ENCODE measurements around the gene PLOD3. TPM values are rescaled to one million over a fixed set of nuclear protein-coding genes. Genes with fewer than 3 reads are reported as not detected.

The PLOD3 gene
- total and polyA plus RNA-seq, 2 donors (not counting 1 experiment from before 2014, with no cell fraction given) = 40.1 to 47.5 TPM

- 1% methylated on average over 10 of the region's 19 CpGs for WGBS (ENCODE audit: insufficient coverage)
- H3K27ac Mint-ChIP-seq = no peak overlapping the region
- Histone ChIP-seq H3K4me1 (ENCODE audit: control insufficient read depth in 2 of 2, insufficient read depth in 2 of 2, low read length in 2 of 2) (peaks cover 68 to 82% of the 10 kb centered on the region in 2 donors), H3K9me3 (ENCODE audit: control extremely low read depth in 1 of 3, control insufficient read depth in 2 of 3, insufficient read depth in 1 of 3, low read length in 2 of 3) (peaks cover 0 to 49% (median 3%) of the 10 kb centered on the region in 3 donors), H3K4me2 (replicated peaks; ENCODE audit: low read depth, low read length, poor library complexity, severe bottlenecking) (no peak overlapping the region), H3K79me2 (ENCODE audit: control insufficient read depth, insufficient read depth, low read length) (no peaks in the 10 kb centered on the region), H2AFZ (ENCODE audit: insufficient read depth, low read depth, low read length, poor library complexity, severe bottlenecking) (no peak overlapping the region), H3K4me3 (ENCODE audit: control extremely low read depth in 1 of 5, extremely low read depth in 1 of 5, insufficient read depth in 1 of 5, low read depth in 2 of 5, low read length in 4 of 5) (no peak overlapping the region), H3K27ac (ENCODE audit: low read length in 2 of 2) (no peak overlapping the region), H3K27me3 (replicated peaks in 1 of 4; ENCODE audit: control extremely low read depth in 1 of 4, control insufficient read depth in 3 of 4, insufficient read depth in 4 of 4, low read length in 3 of 4) (peaks cover 0 to 93% (median 68%) of the 10 kb centered on the region in 4 experiments), H3K36me3 (replicated peaks in 1 of 2; ENCODE audit: control extremely low read depth in 1 of 2, control insufficient read depth in 1 of 2, extremely low read depth in 1 of 2, insufficient read depth in 2 of 2, low read length in 1 of 2) (no peaks in the 10 kb centered on the region), H3K9ac (ENCODE audit: low read length) (no peak overlapping the region), H4K20me1 (ENCODE audit: control insufficient read depth, insufficient read depth, low read length, poor library complexity, severe bottlenecking) (peaks cover 26% of the 10 kb centered on the region)
- no peaks in the 10 kb centered on the region for H3K9me3 Mint-ChIP-seq (ENCODE audit: insufficient read depth)
- ChIA-PET CTCF (interaction anchor here (1.6 kb wide), 1 partner anchor 23 kb away, joined by 7 read pairs; no protein-coding TSS in a partner anchor), POLR2A (no interaction called here)
- TF ChIP-seq, protein P1, sequence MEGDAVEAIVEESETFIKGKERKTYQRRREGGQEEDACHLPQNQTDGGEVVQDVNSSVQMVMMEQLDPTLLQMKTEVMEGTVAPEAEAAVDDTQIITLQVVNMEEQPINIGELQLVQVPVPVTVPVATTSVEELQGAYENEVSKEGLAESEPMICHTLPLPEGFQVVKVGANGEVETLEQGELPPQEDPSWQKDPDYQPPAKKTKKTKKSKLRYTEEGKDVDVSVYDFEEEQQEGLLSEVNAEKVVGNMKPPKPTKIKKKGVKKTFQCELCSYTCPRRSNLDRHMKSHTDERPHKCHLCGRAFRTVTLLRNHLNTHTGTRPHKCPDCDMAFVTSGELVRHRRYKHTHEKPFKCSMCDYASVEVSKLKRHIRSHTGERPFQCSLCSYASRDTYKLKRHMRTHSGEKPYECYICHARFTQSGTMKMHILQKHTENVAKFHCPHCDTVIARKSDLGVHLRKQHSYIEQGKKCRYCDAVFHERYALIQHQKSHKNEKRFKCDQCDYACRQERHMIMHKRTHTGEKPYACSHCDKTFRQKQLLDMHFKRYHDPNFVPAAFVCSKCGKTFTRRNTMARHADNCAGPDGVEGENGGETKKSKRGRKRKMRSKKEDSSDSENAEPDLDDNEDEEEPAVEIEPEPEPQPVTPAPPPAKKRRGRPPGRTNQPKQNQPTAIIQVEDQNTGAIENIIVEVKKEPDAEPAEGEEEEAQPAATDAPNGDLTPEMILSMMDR (IDR thresholded peaks at IDR 0.05) = no peak
- no peak for TF ChIP-seq EZH2 (IDR thresholded peaks at IDR 0.05; ENCODE audit: borderline replicate concordance, insufficient read depth, low read depth, low read length, poor library complexity, severe bottlenecking)
- peaks cover 68% of the 10 kb centered on the region for H3K27me3 Mint-ChIP-seq
- DNase-seq = peak; percentile 19
- H3K4me3 Mint-ChIP-seq = no peak overlapping the region
- intact Hi-C loops (cut with micrococcal nuclease) = no loop called here
- no peak for ATAC-seq (ENCODE audit: low read depth)
- peaks cover 59% of the 10 kb centered on the region for H3K4me1 Mint-ChIP-seq
Observed at GRCh38 chr7:101166909-101167644, 50.3 kb downstream of the PLOD3 start.

DNA sequence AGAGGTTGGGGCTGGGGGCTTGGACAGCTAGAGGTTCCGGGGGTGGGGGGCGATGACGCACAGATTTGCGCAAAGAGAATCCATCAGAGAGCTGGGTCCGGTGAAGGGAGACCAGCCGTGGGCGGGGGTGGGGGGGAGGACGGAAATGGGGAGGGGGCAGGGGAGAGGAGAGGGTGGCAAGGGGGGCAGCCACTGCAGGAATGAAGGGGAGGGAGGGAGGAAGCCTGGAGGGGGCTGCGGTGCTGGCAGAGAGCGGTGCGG is 50.8 kb downstream of the PLOD3 start:
- ATAC-seq (ENCODE audit: low read depth) (no peak), DNase-seq (no peak)
- Histone ChIP-seq H3K27me3 (replicated peaks in 1 of 4; ENCODE audit: control extremely low read depth in 1 of 4, control insufficient read depth in 3 of 4, insufficient read depth in 4 of 4, low read length in 3 of 4) (peaks cover 0 to 92% (median 66%) of the 10 kb centered on the region in 4 experiments), H3K4me2 (replicated peaks; ENCODE audit: low read depth, low read length, poor library complexity, severe bottlenecking) (peak overlapping the region; percentile 99), H3K79me2 (ENCODE audit: control insufficient read depth, insufficient read depth, low read length) (no peaks in the 10 kb centered on the region), H3K4me3 (ENCODE audit: control extremely low read depth in 1 of 5, extremely low read depth in 1 of 5, insufficient read depth in 1 of 5, low read depth in 2 of 5, low read length in 4 of 5) (no peak overlapping the region), H2AFZ (ENCODE audit: insufficient read depth, low read depth, low read length, poor library complexity, severe bottlenecking) (no peak overlapping the region), H3K4me1 (ENCODE audit: control insufficient read depth in 2 of 2, insufficient read depth in 2 of 2, low read length in 2 of 2) (peaks cover 65 to 77% of the 10 kb centered on the region in 2 donors), H3K27ac (ENCODE audit: low read length in 2 of 2) (no peak overlapping the region), H3K9ac (ENCODE audit: low read length) (no peak overlapping the region), H4K20me1 (ENCODE audit: control insufficient read depth, insufficient read depth, low read length, poor library complexity, severe bottlenecking) (peaks cover 26% of the 10 kb centered on the region), H3K9me3 (ENCODE audit: control extremely low read depth in 1 of 3, control insufficient read depth in 2 of 3, insufficient read depth in 1 of 3, low read length in 2 of 3) (peaks cover 0 to 44% (median 3%) of the 10 kb centered on the region in 3 donors), H3K36me3 (replicated peaks in 1 of 2; ENCODE audit: control extremely low read depth in 1 of 2, control insufficient read depth in 1 of 2, extremely low read depth in 1 of 2, insufficient read depth in 2 of 2, low read length in 1 of 2) (no peaks in the 10 kb centered on the region)
- TF ChIP-seq EZH2 (IDR thresholded peaks at IDR 0.05; ENCODE audit: borderline replicate concordance, insufficient read depth, low read depth, low read length, poor library complexity, severe bottlenecking) = no peak
- TF ChIP-seq, protein P1 (IDR thresholded peaks at IDR 0.05) = no peak
- ChIA-PET CTCF (no interaction called here), POLR2A (no interaction called here)
- H3K9me3 Mint-ChIP-seq (ENCODE audit: insufficient read depth) = no peaks in the 10 kb centered on the region
- no peak overlapping the region for H3K4me3 Mint-ChIP-seq
- intact Hi-C loops (cut with micrococcal nuclease) = no loop called here
- 4% methylated on average over 3 of the region's 11 CpGs for WGBS (ENCODE audit: insufficient coverage)
- no peak overlapping the region for H3K27ac Mint-ChIP-seq
- peaks cover 64% of the 10 kb centered on the region for H3K27me3 Mint-ChIP-seq
- peaks cover 54% of the 10 kb centered on the region for H3K4me1 Mint-ChIP-seq

Measured in B cell (primary cell).